Brain microvascular endothelial cell (primary cell): ENCODE measurements around the gene CHRND.

ENCODE experiments used
- DNase-seq: peaks from one replicate; pipeline ENCODE4 v3.0.0-alpha.2; 2020
- H3K27ac ChIP-seq: fragments of 250-450 bp; sonication (Bioruptor Pico); 2 replicates; pipeline ENCODE4 v1.5.1; 2020; ENCODE audit warnings: mild to moderate bottlenecking, moderate library complexity
- H3K27me3 ChIP-seq: fragments of 250-450 bp; sonication (Bioruptor Pico); replicated peaks from 2 replicates; pipeline ENCODE4 v1.5.1; 2020; ENCODE audit warnings: mild to moderate bottlenecking
- H3K36me3 ChIP-seq: fragments of 250-450 bp; sonication (Bioruptor Pico); replicated peaks from 2 replicates; pipeline ENCODE4 v1.5.1; 2020; ENCODE audit warnings: mild to moderate bottlenecking
- H3K4me3 ChIP-seq: 2 replicates; pipeline ENCODE4 v1.5.1; 2011; ENCODE audit warnings: low read depth, mild to moderate bottlenecking, control low read depth, low read length, moderate library complexity
- CTCF ChIP-seq: IDR thresholded peaks from 2 replicates; pipeline ENCODE4 v1.5.1; 2011; ENCODE audit warnings: low read depth, mild to moderate bottlenecking, moderate library complexity, low read length, control low read depth, inconsistent platforms; ENCODE audit errors: missing control alignments
- in situ Hi-C: cut with HindIII; loops from 2 replicates; pipeline ENCODE4 v1.10.0; 2017; ENCODE audit warnings: low sequenced_read_pairs, low pct_ligation_motif_present

The CHRND gene

GRCh38 chr2:232535761-232536530, 10.0 kb downstream of the CHRND start:
- no peak overlapping the region for H3K27ac ChIP-seq
- H3K4me3 ChIP-seq: no peak overlapping the region
- no peaks in the 10 kb centered on the region for H3K36me3 ChIP-seq
- in situ Hi-C loops: no loop called here
- no peaks in the 10 kb centered on the region for H3K27me3 ChIP-seq
- TF ChIP-seq CTCF: no peak
- no peak for DNase-seq

GRCh38 chr2:232537079-232537478, 11.1 kb downstream of the CHRND start:
- TF ChIP-seq CTCF: peak; percentile 59
- in situ Hi-C loops: no loop called here
- no peak overlapping the region for H3K4me3 ChIP-seq
- DNase-seq: no peak
- no peaks in the 10 kb centered on the region for H3K36me3 ChIP-seq
- H3K27ac ChIP-seq: no peak overlapping the region
- no peaks in the 10 kb centered on the region for H3K27me3 ChIP-seq

- in situ Hi-C loops: no loop called here
- no peak for TF ChIP-seq CTCF
- no peak overlapping the region for H3K27ac ChIP-seq
- no peak for DNase-seq
- H3K4me3 ChIP-seq: no peak overlapping the region
- H3K27me3 ChIP-seq: no peaks in the 10 kb centered on the region
- no peaks in the 10 kb centered on the region for H3K36me3 ChIP-seq
These were observed 11.5 kb downstream of the CHRND start for GRCh38 chr2:232537499-232537898.

GRCh38 chr2:232538671-232539070, 12.7 kb downstream of the CHRND start:
- in situ Hi-C loops: no loop called here
- Histone ChIP-seq H3K27me3 (no peaks in the 10 kb centered on the region), H3K4me3 (no peak overlapping the region), H3K27ac (no peak overlapping the region), H3K36me3 (no peaks in the 10 kb centered on the region)
- no peak for TF ChIP-seq CTCF
- no peak for DNase-seq

GRCh38 chr2:232539298-232540231, 13.6 kb downstream of the CHRND start, which contains the start of gene CHRNG:
TSS of gene CHRNG (plus strand) at chr2:232539692. CDS start at chr2:232539748, 56 bp downstream.
- no peak for DNase-seq
- no peak for TF ChIP-seq CTCF
- H3K4me3 ChIP-seq: no peak within 1 kb of the TSS
- no peak within 1 kb of the TSS for H3K27ac ChIP-seq
- H3K36me3 ChIP-seq: no peaks in the 10 kb centered on the region
- in situ Hi-C loops: no loop called here
- H3K27me3 ChIP-seq: no peaks in the 10 kb centered on the region
